H1 (cell line): ENCODE data around the gene XAB2. TPM values are rescaled to one million over a fixed set of nuclear protein-coding genes. Genes with fewer than 3 reads are reported as not detected.

ENCODE experiments used
- CTCF ChIA-PET: fragments of 300-600 bp; sonication (Branson Sonifier 250); formaldehyde crosslinking; loops from one replicate; lab custom pipeline; 2021; ENCODE audit not compliant: partially characterized antibody; lab: Charles Lee
- POLR2A ChIA-PET: fragments of 300-600 bp; sonication (Branson Sonifier 250); formaldehyde crosslinking; loops from one replicate; lab custom pipeline; 2021; ENCODE audit warnings: inconsistent platforms; ENCODE audit not compliant: partially characterized antibody; lab: Charles Lee
- DNase-seq, 2 experiments: peaks; one replicate each; pipeline versions ENCODE4 v3.0.0 to v3.0.0-alpha.2; 2010 to 2022; ENCODE audit warnings: low spot score in 2 of 2, low read depth in 1 of 2, mixed read lengths in 1 of 2
- FAIRE-seq: peaks from 2 replicates; lab custom pipeline; 2011; peaks lifted over from hg19 to GRCh38; lab: Jason Lieb, UNC
- H2AFZ ChIP-seq: 2 replicates; pipeline ENCODE4 v1.8.1; 2012; ENCODE audit warnings: low read length, inconsistent platforms
- H2AK5ac ChIP-seq: 2 replicates; pipeline ENCODE4 v1.6.1; 2013; ENCODE audit warnings: low read depth, low read length
- H2BK120ac ChIP-seq: replicated peaks from 2 replicates; pipeline ENCODE3; 2013; ENCODE audit warnings: low read depth, low read length, inconsistent platforms
- H2BK12ac ChIP-seq: 2 replicates; pipeline ENCODE4 v1.6.1; 2013; ENCODE audit warnings: low read depth, low read length
- H2BK15ac ChIP-seq: 2 replicates; pipeline ENCODE4 v1.6.1; 2013; ENCODE audit warnings: low read length
- H2BK20ac ChIP-seq: 2 replicates; pipeline ENCODE4 v1.6.1; 2013; ENCODE audit warnings: low read length
- H2BK5ac ChIP-seq: 2 replicates; pipeline ENCODE4 v1.6.1; 2013; ENCODE audit warnings: low read depth, low read length
- H3K14ac ChIP-seq: 2 replicates; pipeline ENCODE4 v1.6.1; 2013; ENCODE audit warnings: inconsistent platforms; ENCODE audit not compliant: insufficient read length
- H3K18ac ChIP-seq: 2 replicates; pipeline ENCODE4 v1.6.1; 2013; ENCODE audit warnings: low read length; ENCODE audit errors: extremely low read depth
- H3K23ac ChIP-seq: 2 replicates; pipeline ENCODE4 v1.6.1; 2013; ENCODE audit warnings: inconsistent platforms; ENCODE audit not compliant: insufficient read length
- H3K23me2 ChIP-seq: 2 replicates; pipeline ENCODE4 v1.6.1; 2013; ENCODE audit warnings: low read depth, low read length
- H3K27ac ChIP-seq: 2 replicates; pipeline ENCODE4 v1.6.1; 2011; ENCODE audit warnings: low read depth, low read length, inconsistent platforms
- H3K27me3 ChIP-seq, 4 experiments: replicated peaks in 1 of 4; 1 replicate in 1 of 4; 2 replicates in 3 of 4; pipeline versions ENCODE4 v1.6.1 to v1.8.1; 2011 to 2013; ENCODE audit warnings: low read length in 3 of 4, mild to moderate bottlenecking in 3 of 4, inconsistent platforms in 2 of 4, mixed read lengths in 2 of 4, moderate library complexity in 1 of 4; ENCODE audit not compliant: control insufficient read depth in 3 of 4, insufficient read depth in 3 of 4; ENCODE audit errors: extremely low read depth in 1 of 4
- H3K36me3 ChIP-seq, 4 experiments: 2 replicates each; pipeline versions ENCODE4 v1.6.1 to v1.8.1; 2011 to 2013; ENCODE audit warnings: mild to moderate bottlenecking in 4 of 4, low read length in 3 of 4, moderate library complexity in 2 of 4, control low read depth in 1 of 4, inconsistent platforms in 1 of 4; ENCODE audit not compliant: insufficient read depth in 4 of 4, control insufficient read depth in 2 of 4
- H3K4ac ChIP-seq: replicated peaks from 2 replicates; pipeline ENCODE3; 2013; ENCODE audit warnings: low read length, low read depth, mixed read lengths, inconsistent platforms; ENCODE audit not compliant: insufficient read length
- H3K4me1 ChIP-seq, 4 experiments: replicated peaks in 1 of 4; 1 replicate in 1 of 4; 2 replicates in 3 of 4; pipeline versions ENCODE4 v1.6.1 to v1.8.1; 2011 to 2013; ENCODE audit warnings: low read length in 3 of 4, inconsistent platforms in 2 of 4, mixed read lengths in 1 of 4; ENCODE audit not compliant: insufficient read depth in 4 of 4, control insufficient read depth in 3 of 4
- H3K4me2 ChIP-seq, 2 experiments: 2 replicates each; pipeline versions ENCODE4 v1.6.1 to v1.8.1; 2011 to 2013; ENCODE audit warnings: low read depth in 2 of 2, low read length in 2 of 2, control low read depth in 1 of 2, inconsistent platforms in 1 of 2, mild to moderate bottlenecking in 1 of 2; ENCODE audit not compliant: insufficient read depth in 1 of 2
- H3K4me3 ChIP-seq, 4 experiments: fragments of 200-600, 300-600 bp in 1 of 4; sonication (generic), shearing (Covaris generic), sonication (Bioruptor Twin) in 1 of 4; 2 replicates each; pipeline versions ENCODE4 v1.5.1 to v1.8.1; 2011 to 2016; ENCODE audit warnings: low read length in 4 of 4, low read depth in 3 of 4, control low read depth in 2 of 4, inconsistent platforms in 2 of 4, mild to moderate bottlenecking in 2 of 4, mixed read lengths in 1 of 4, moderate library complexity in 1 of 4; ENCODE audit not compliant: insufficient read depth in 2 of 4; ENCODE audit errors: extremely low read depth in 1 of 4
- H3K56ac ChIP-seq: replicated peaks from 2 replicates; pipeline ENCODE3; 2013; ENCODE audit warnings: low read depth, mild to moderate bottlenecking, mixed read lengths, low read length, inconsistent platforms; ENCODE audit not compliant: insufficient read length
- H3K79me1 ChIP-seq: 2 replicates; pipeline ENCODE4 v1.6.1; 2013; ENCODE audit warnings: low read depth, low read length, control low read depth
- H3K79me2 ChIP-seq, 2 experiments: 2 replicates each; pipeline versions ENCODE4 v1.6.1 to v1.8.1; 2012 to 2013; ENCODE audit warnings: low read length in 2 of 2, mild to moderate bottlenecking in 2 of 2, inconsistent platforms in 1 of 2; ENCODE audit not compliant: insufficient read depth in 2 of 2, control insufficient read depth in 1 of 2
- H3K9ac ChIP-seq, 4 experiments: replicated peaks in 1 of 4; 1 replicate in 1 of 4; 2 replicates in 3 of 4; pipeline versions ENCODE4 v1.6.1 to v1.8.1; 2011 to 2013; ENCODE audit warnings: low read depth in 3 of 4, low read length in 3 of 4, control low read depth in 2 of 4, mild to moderate bottlenecking in 2 of 4, moderate library complexity in 2 of 4, inconsistent platforms in 1 of 4; ENCODE audit errors: extremely low read depth in 1 of 4
- H3K9me3 ChIP-seq, 2 experiments: 2 replicates each; pipeline versions ENCODE4 v1.6.1 to v1.8.1; 2012 to 2013; ENCODE audit warnings: mild to moderate bottlenecking in 2 of 2, moderate library complexity in 2 of 2, control low read depth in 1 of 2, inconsistent platforms in 1 of 2, low read depth in 1 of 2, low read length in 1 of 2, mixed read lengths in 1 of 2; ENCODE audit not compliant: insufficient read depth in 2 of 2
- H4K20me1 ChIP-seq, 2 experiments: replicated peaks in 1 of 2; 2 replicates each; pipeline versions ENCODE3 to v1.8.1; 2011 to 2013; ENCODE audit warnings: inconsistent platforms in 2 of 2, low read length in 2 of 2, mild to moderate bottlenecking in 1 of 2; ENCODE audit not compliant: insufficient read depth in 2 of 2, control insufficient read depth in 1 of 2
- H4K5ac ChIP-seq: 2 replicates; pipeline ENCODE4 v1.6.1; 2013; ENCODE audit warnings: low read length, low read depth, mixed read lengths, inconsistent platforms; ENCODE audit not compliant: insufficient read length
- H4K8ac ChIP-seq: 2 replicates; pipeline ENCODE4 v1.8.0; 2013; ENCODE audit warnings: mild to moderate bottlenecking, moderate library complexity, low read length, inconsistent platforms; ENCODE audit not compliant: insufficient read depth; ENCODE audit errors: extremely low read depth
- H4K91ac ChIP-seq: replicated peaks from 2 replicates; pipeline ENCODE3; 2013; ENCODE audit warnings: low read length, mixed read lengths, inconsistent platforms; ENCODE audit not compliant: insufficient read length
- BRCA1 ChIP-seq: IDR thresholded peaks from 2 replicates; pipeline ENCODE4 v1.6.1; 2012; ENCODE audit warnings: low read depth, low read length, improper control_type of control experiment
- KDM1A ChIP-seq: fragments of 200-600, 300-600 bp; sonication (generic); IDR thresholded peaks from 2 replicates; pipeline ENCODE4 v1.7.1; 2016; ENCODE audit warnings: mild to moderate bottlenecking, low read length, borderline replicate concordance
- SRF ChIP-seq: IDR thresholded peaks from 2 replicates; pipeline ENCODE4 v1.6.1; 2011; ENCODE audit warnings: mild to moderate bottlenecking, low read depth, low read length, moderate library complexity
- WGBS, 2 experiments: shearing (Covaris generic) in 1 of 2; methylation state at CpG; one replicate each; pipeline versions ENCODE4 v1.1.6 to v1.1.7; 2013 to 2015; ENCODE audit warnings: low lambda C conversion rate in 2 of 2, mixed read lengths in 2 of 2, inconsistent platforms in 1 of 2, low coverage in 1 of 2, missing lambda C conversion rate in 1 of 2; ENCODE audit not compliant: insufficient replicate concordance in 2 of 2, insufficient coverage in 1 of 2, insufficient read length in 1 of 2; ENCODE audit errors: extremely low coverage in 1 of 2, missing lambda C conversion rate in 1 of 2; 5-methylcytosine and 5-hydroxymethylcytosine counted together
- polyA plus RNA-seq, 7 experiments: library from polyadenylated mRNA; depleted of rRNA in 3 of 7; stranded (reverse) in 5 of 7; unstranded in 2 of 7; fragments of >200 nt in 5 of 7; fragments of 200-250 nt in 2 of 7; gene quantifications; 1 replicate in 5 of 7; 2 replicates in 1 of 7; 4 replicates in 1 of 7; pipeline versions ENCODE4 v1.2.1 to v1.2.3, GENCODE V29; 2011 to 2013; ENCODE audit warnings: missing spikeins in 2 of 7, mixed read lengths in 2 of 7
- total RNA-seq: library from RNA; stranded (reverse); fragmentation: NEBNext Ultra II Directional; extraction: Animal tissue kit (Norgen Biotek cat#: 25700); gene quantifications from 2 replicates; pipeline ENCODE4 v1.2.1, GENCODE V29; 2021
- TF ChIP-seq, protein P1 (sequence below), 3 experiments: IDR thresholded peaks; 1 replicate in 2 of 3; 2 replicates in 1 of 3; pipeline versions ENCODE4 v1.5.1 to v1.6.1; 2011; ENCODE audit warnings: low read length in 3 of 3, mild to moderate bottlenecking in 3 of 3, inconsistent platforms in 2 of 3, low read depth in 1 of 3, moderate library complexity in 1 of 3; ENCODE audit not compliant: insufficient read depth in 1 of 3; ENCODE audit errors: control extremely low read depth in 1 of 3

Gene XAB2
- total and polyA plus RNA-seq, 2 of the 8 experiments (the other 6 are each of a cell fraction or from before 2014, with no cell fraction given) = 48.2 to 49.4 TPM

DNA sequence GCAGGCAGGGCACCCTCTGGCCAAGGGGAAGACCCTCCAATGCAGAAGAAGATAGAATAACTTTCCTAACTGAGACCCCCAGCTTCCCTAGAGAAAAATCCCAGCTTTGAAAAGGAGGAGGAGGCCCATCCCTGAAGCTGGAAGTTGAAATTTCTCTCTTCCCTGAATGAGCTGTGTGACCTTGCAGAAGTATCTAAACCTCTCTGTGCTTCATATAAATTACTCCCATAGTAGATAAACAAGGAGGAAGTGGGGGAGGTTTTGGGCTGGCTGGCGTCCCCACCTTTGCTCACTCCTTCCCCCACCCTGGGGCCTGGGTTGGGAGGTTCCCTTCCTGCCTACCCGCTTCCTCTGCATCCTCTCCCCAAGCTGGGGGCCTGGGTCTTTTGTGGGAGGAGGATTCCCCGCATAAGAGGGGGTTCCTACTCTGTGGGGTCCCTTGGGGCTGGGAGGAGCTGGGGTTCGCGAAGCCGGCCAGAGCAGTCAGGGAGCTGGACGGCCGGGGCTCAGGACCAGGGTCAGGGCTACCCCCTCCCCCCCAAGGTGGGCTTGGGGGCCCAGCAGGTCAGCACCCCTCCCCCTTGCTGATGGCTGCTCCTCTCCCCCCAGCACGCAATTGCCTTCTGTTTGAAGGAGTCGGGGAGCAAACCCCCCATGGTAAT, 22.0 kb downstream of the XAB2 start:
- Histone ChIP-seq H3K27me3 (no peaks in the 10 kb centered on the region), H2BK5ac (no peak overlapping the region), H2AFZ (no peak overlapping the region), H4K8ac (no peak overlapping the region; the same call in 1 of the 2 replicates), H2BK12ac (no peak overlapping the region), H3K79me1 (no peaks in the 10 kb centered on the region; the same call in none of the 2 replicates), H3K27ac (no peak overlapping the region), H4K20me1 (peaks cover 0 to 21% of the 10 kb centered on the region in 2 experiments), H2AK5ac (no peak overlapping the region), H3K4me3 (no peak overlapping the region), H3K79me2 (0 out of 4 replicates have a peak, but pooled peaks cover 0 to under 1% of the 10 kb centered on the region in 2 experiments), H2BK20ac (no peak overlapping the region), H3K23ac (no peak overlapping the region), H2BK15ac (no peak overlapping the region), H3K14ac (no peak overlapping the region), H3K4me1 (no peaks in the 10 kb centered on the region; a peak in 3 of 7 replicates), H3K23me2 (no peaks in the 10 kb centered on the region), H3K4ac (no peak overlapping the region), H3K36me3 (peaks cover 2 to 26% (median 11%) of the 10 kb centered on the region in 4 experiments; a peak in 5 of 8 replicates), H3K56ac (no peak overlapping the region), H4K5ac (no peak overlapping the region), H3K9me3 (no peaks in the 10 kb centered on the region), H3K4me2 (no peak overlapping the region), H3K18ac (no peak overlapping the region), H3K9ac (no peak overlapping the region), H4K91ac (no peak overlapping the region), H2BK120ac (no peak overlapping the region)
- FAIRE-seq = no peak
- no peak for DNase-seq
- ChIA-PET CTCF (interaction anchor here (0.7 to 2.1 kb wide), 5 partner anchors 15 to 253 kb away, joined by 3 to 8 read pairs (median 4); no protein-coding TSS in a partner anchor), POLR2A (interaction anchor here (1.4 to 6.2 kb wide), 4 partner anchors 11 to 27 kb away, joined by 3 to 29 read pairs (median 7); partner anchors contain the start of gene CAMSAP3)
- WGBS, 2 experiments = 90% methylated on average over 3 of the region's 10 CpGs; no CpG with 5 or more reads in 1 of the 2 experiments
- TF ChIP-seq BRCA1 (no peak), SRF (no peak), KDM1A (peak; percentile 65; the same call in 1 of the 2 replicates)
- TF ChIP-seq, protein P1, sequence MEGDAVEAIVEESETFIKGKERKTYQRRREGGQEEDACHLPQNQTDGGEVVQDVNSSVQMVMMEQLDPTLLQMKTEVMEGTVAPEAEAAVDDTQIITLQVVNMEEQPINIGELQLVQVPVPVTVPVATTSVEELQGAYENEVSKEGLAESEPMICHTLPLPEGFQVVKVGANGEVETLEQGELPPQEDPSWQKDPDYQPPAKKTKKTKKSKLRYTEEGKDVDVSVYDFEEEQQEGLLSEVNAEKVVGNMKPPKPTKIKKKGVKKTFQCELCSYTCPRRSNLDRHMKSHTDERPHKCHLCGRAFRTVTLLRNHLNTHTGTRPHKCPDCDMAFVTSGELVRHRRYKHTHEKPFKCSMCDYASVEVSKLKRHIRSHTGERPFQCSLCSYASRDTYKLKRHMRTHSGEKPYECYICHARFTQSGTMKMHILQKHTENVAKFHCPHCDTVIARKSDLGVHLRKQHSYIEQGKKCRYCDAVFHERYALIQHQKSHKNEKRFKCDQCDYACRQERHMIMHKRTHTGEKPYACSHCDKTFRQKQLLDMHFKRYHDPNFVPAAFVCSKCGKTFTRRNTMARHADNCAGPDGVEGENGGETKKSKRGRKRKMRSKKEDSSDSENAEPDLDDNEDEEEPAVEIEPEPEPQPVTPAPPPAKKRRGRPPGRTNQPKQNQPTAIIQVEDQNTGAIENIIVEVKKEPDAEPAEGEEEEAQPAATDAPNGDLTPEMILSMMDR (IDR thresholded peaks at IDR 0.05; ENCODE audit: control extremely low read depth in 1 of 3, insufficient read depth in 1 of 3, low read depth in 1 of 3, low read length in 3 of 3) = no peak
